ENCODE results near the gene PFDN4.

- TF ChIP-seq CTCF (IDR thresholded peaks at IDR 0.05) (no peak), POLR2A (IDR thresholded peaks at IDR 0.05) (no peak)
Observed at GRCh38 chr20:54207053-54207742, 689 bp upstream of the PFDN4 start.

Data from lower leg skin (tissue), 3 donors.